ENCODE results near the gene ZBTB40.

- no peak for TF ChIP-seq CTCF (IDR thresholded peaks at IDR 0.05; ENCODE audit: insufficient read depth, low read length, poor library complexity, severe bottlenecking)
- TF ChIP-seq EZH2phosphoT487 (conservative IDR thresholded peaks at IDR 0.05; ENCODE audit: low read length) = no peak
Measured at GRCh38 chr1:22578732-22579361, 127.2 kb downstream of the ZBTB40 start.
